GM23248 (cell line): ENCODE data around the gene SNAPC4. TPM values are rescaled to one million over a fixed set of nuclear protein-coding genes. Genes with fewer than 3 reads are reported as not detected.

Source experiments
- DNase-seq: peaks from one replicate; pipeline ENCODE4 v3.0.0-alpha.2; 2015
- H2AFZ ChIP-seq: fragments of 200-600 bp; sonication (generic); 2 replicates; pipeline ENCODE4 v1.6.1; 2016; ENCODE audit warnings: antibody characterized with exemption
- H3F3A ChIP-seq: fragments of 200-600 bp; sonication (generic); 2 replicates; pipeline ENCODE4 v1.6.1; 2016; ENCODE audit warnings: mild to moderate bottlenecking, antibody characterized with exemption, mixed run types; ENCODE audit not compliant: insufficient read depth
- H3K27ac ChIP-seq: fragments of 200-600 bp; sonication (generic); 2 replicates; pipeline ENCODE4 v1.5.1; 2016; ENCODE audit warnings: mild to moderate bottlenecking
- H3K27me3 ChIP-seq: fragments of 200-600 bp; sonication (generic); replicated peaks from 2 replicates; pipeline ENCODE4 v1.6.1; 2016; ENCODE audit warnings: mild to moderate bottlenecking; ENCODE audit not compliant: insufficient read depth
- H3K36me3 ChIP-seq: fragments of 200-600 bp; sonication (generic); 2 replicates; pipeline ENCODE4 v1.6.1; 2016; ENCODE audit warnings: low read depth, mild to moderate bottlenecking
- H3K4me1 ChIP-seq: fragments of 200-600 bp; sonication (generic); 2 replicates; pipeline ENCODE4 v1.6.1; 2016; ENCODE audit warnings: mild to moderate bottlenecking; ENCODE audit not compliant: insufficient read depth
- H3K4me2 ChIP-seq: fragments of 200-600 bp; sonication (generic); one replicate; pipeline ENCODE4 v1.6.1; 2016; ENCODE audit warnings: mild to moderate bottlenecking; ENCODE audit not compliant: unreplicated experiment
- H3K4me3 ChIP-seq: fragments of 200-600 bp; sonication (generic); 2 replicates; pipeline ENCODE4 v1.5.1; 2016; ENCODE audit warnings: mild to moderate bottlenecking
- H3K79me2 ChIP-seq: fragments of 200-600 bp; sonication (generic); 2 replicates; pipeline ENCODE4 v1.6.1; 2016; ENCODE audit warnings: mild to moderate bottlenecking; ENCODE audit not compliant: insufficient read depth
- H3K9ac ChIP-seq: fragments of 200-600 bp; sonication (generic); 2 replicates; pipeline ENCODE4 v1.6.1; 2016; ENCODE audit warnings: mild to moderate bottlenecking
- H3K9me2 ChIP-seq: fragments of 200-600 bp; sonication (generic); 2 replicates; pipeline ENCODE4 v1.6.1; 2016; ENCODE audit warnings: mixed run types, mild to moderate bottlenecking, moderate library complexity; ENCODE audit not compliant: insufficient read depth
- H3K9me3 ChIP-seq: fragments of 200-600 bp; sonication (generic); one replicate; pipeline ENCODE4 v1.6.1; 2017; ENCODE audit warnings: low read depth
- H4K20me1 ChIP-seq: fragments of 200-600 bp; sonication (generic); 2 replicates; pipeline ENCODE4 v1.6.0; 2016; ENCODE audit not compliant: insufficient read depth
- EZH2 ChIP-seq: fragments of 200-600 bp; sonication (generic); IDR thresholded peaks from 2 replicates; pipeline ENCODE4 v1.6.1; 2018; ENCODE audit warnings: antibody characterized with exemption, mild to moderate bottlenecking; ENCODE audit not compliant: insufficient read depth, poor library complexity, severe bottlenecking
- EZH2phosphoT487 ChIP-seq: fragments of 200-600 bp; sonication (generic); IDR thresholded peaks from 2 replicates; pipeline ENCODE4 v1.6.1; 2018; ENCODE audit warnings: antibody characterized with exemption, moderate library complexity, mild to moderate bottlenecking, low read depth; ENCODE audit not compliant: insufficient read depth
- WGBS, 2 experiments: methylation state at CpG; one replicate each; pipeline ENCODE4 v1.1.6; 2015 to 2017; ENCODE audit warnings: low lambda C conversion rate in 2 of 2, low coverage in 1 of 2; ENCODE audit errors: missing lambda C conversion rate in 2 of 2; 5-methylcytosine and 5-hydroxymethylcytosine counted together
- in situ Hi-C: fragments of 300-500 bp; cut with MboI; formaldehyde crosslinking; loops from 2 replicates; pipeline ENCODE4 v1.15.0; 2020
- polyA plus RNA-seq: library from polyadenylated mRNA; unstranded; fragments of >200 nt; fragmentation: Nextera tagmentation; extraction: Ambion mirVana; gene quantifications from 2 replicates; pipeline ENCODE4 v1.2.1, GENCODE V29; 2016
- total RNA-seq: library from RNA; depleted of rRNA; stranded (reverse); fragments of >200 nt; shearing (Covaris generic); gene quantifications from 2 replicates; pipeline ENCODE4 v1.2.3, GENCODE V29; 2014

SNAPC4 gene
- total and polyA plus RNA-seq, 2 experiments from 2014 or later = 4.4 to 5.2 TPM

DNA sequence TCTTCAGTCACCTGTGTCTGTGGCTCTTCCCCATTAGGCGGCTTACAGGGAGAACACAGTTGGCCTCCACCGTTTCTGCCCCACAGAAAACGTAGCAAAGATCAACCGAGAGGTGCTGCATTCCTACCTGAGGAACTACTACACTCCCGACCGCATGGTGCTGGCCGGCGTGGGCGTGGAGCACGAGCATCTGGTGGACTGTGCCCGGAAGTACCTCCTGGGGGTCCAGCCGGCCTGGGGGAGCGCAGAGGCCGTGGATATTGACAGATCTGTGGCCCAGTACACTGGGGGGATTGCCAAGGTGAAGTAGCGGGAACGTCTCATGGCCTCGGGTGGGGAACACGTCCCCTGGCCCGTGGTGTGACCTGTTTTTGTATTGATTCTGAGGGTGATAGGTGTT, 16.9 kb upstream of the SNAPC4 start:
- Histone ChIP-seq H3K27me3 (no peaks in the 10 kb centered on the region), H3K9ac (no peak overlapping the region), H4K20me1 (0 out of 2 replicates have a peak, but pooled peaks cover 2% of the 10 kb centered on the region), H3K4me3 (no peak overlapping the region), H2AFZ (no peak overlapping the region), H3K27ac (no peak overlapping the region), H3K36me3 (peaks cover 50% of the 10 kb centered on the region), H3K4me2 (no peak overlapping the region), H3K79me2 (peaks cover 49% of the 10 kb centered on the region), H3F3A (no peaks in the 10 kb centered on the region), H3K9me2 (no peaks in the 10 kb centered on the region), H3K9me3 (no peaks in the 10 kb centered on the region), H3K4me1 (peaks cover 7% of the 10 kb centered on the region)
- in situ Hi-C loops = no loop called here
- TF ChIP-seq EZH2phosphoT487 = no peak
- no peak for TF ChIP-seq EZH2
- no peak for DNase-seq
- WGBS, 2 experiments = 87 to 88% methylated on average over 15 to 19 of the region's 19 CpGs

- no peaks in the 10 kb centered on the region for H3K27me3 ChIP-seq
- no peaks in the 10 kb centered on the region for H3F3A ChIP-seq
- H3K27ac ChIP-seq = no peak overlapping the region
- H3K4me2 ChIP-seq = no peak overlapping the region
- WGBS, 2 experiments = 91 to 95% methylated on average over 8 of the region's 8 CpGs
- H3K9me3 ChIP-seq = no peaks in the 10 kb centered on the region
- no peak for TF ChIP-seq EZH2
- TF ChIP-seq EZH2phosphoT487 = no peak
- peak; percentile 19 for DNase-seq
- H3K79me2 ChIP-seq = peaks cover 54% of the 10 kb centered on the region
- no peak overlapping the region for H2AFZ ChIP-seq
- peaks cover 12% of the 10 kb centered on the region for H3K4me1 ChIP-seq
- H3K36me3 ChIP-seq = peaks cover 50% of the 10 kb centered on the region
- H3K9me2 ChIP-seq = no peaks in the 10 kb centered on the region
- H3K4me3 ChIP-seq = no peak overlapping the region
- 0 out of 2 replicates have a peak, but pooled peaks cover 3% of the 10 kb centered on the region for H4K20me1 ChIP-seq
- no peak overlapping the region for H3K9ac ChIP-seq
- in situ Hi-C loops = no loop called here
These were observed 16.5 kb upstream of the SNAPC4 start for GRCh38 chr9:136416427-136416826.

DNA sequence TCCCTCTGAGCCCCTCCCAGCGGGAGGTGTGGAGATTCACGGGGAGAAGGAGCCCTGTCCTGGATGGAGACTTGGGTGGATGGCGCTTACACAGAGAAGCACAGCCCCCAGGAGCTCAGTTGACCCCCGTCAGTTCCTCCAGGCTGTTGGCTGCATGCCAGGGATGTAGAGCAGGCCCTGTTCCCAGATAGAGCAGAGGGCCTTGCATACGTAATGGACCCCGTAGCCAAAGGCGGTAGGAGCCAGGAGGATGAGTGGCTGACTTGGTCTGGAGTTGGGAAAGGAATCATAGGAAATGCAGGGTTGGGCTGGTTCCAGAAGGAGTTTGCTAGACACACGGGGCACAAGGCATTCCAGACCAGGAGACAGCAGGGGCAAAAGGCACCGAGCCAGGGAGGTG, 13.0 kb upstream of the SNAPC4 start:
- in situ Hi-C loops = no loop called here
- Histone ChIP-seq H3K79me2 (peaks cover 82% of the 10 kb centered on the region), H3K4me2 (no peak overlapping the region), H3K9me3 (no peaks in the 10 kb centered on the region), H3K9me2 (no peaks in the 10 kb centered on the region), H3K27me3 (no peaks in the 10 kb centered on the region), H3F3A (no peaks in the 10 kb centered on the region), H3K4me3 (no peak overlapping the region; the same call in 1 of the 2 replicates), H3K4me1 (peaks cover 19% of the 10 kb centered on the region), H3K27ac (no peak overlapping the region), H3K9ac (peak overlapping the region; percentile 100; the same call in 1 of the 2 replicates), H4K20me1 (0 out of 2 replicates have a peak, but pooled peaks cover 3% of the 10 kb centered on the region), H3K36me3 (peaks cover 36% of the 10 kb centered on the region; the same call in 1 of the 2 replicates), H2AFZ (no peak overlapping the region)
- DNase-seq = peak; percentile 33
- TF ChIP-seq EZH2phosphoT487 (no peak), EZH2 (no peak)
- WGBS, 2 experiments = 52 to 59% methylated on average over 9 of the region's 9 CpGs

DNA sequence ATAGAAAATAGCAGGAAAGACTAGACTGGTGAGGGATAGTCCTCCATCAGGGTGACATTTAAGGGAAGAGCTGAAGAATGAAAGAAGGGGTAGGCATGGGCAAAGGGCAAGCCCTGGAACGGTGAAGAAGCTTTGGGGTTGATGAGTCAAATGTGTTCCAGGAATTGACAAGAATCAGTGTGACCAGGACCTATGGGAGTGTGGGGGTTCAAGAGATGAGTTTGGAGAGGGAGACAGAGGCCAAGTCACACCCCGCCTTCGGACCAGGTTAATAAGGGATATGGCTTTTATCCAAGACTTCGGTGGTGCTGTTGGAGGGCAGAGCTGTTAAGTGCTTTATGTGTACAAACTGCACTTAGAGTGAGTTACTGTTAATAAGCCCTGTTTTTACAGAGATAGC, 11.4 kb upstream of the SNAPC4 start:
- H3K4me2 ChIP-seq = peak overlapping the region; percentile 99
- H3K79me2 ChIP-seq = peaks cover 75% of the 10 kb centered on the region
- peak overlapping the region; percentile 94 for H3K4me3 ChIP-seq
- peak overlapping the region; percentile 62; the same call in 1 of the 2 replicates for H2AFZ ChIP-seq
- no peaks in the 10 kb centered on the region for H3K9me2 ChIP-seq
- in situ Hi-C loops = no loop called here
- H3K9me3 ChIP-seq = no peaks in the 10 kb centered on the region
- no peaks in the 10 kb centered on the region for H3K27me3 ChIP-seq
- H4K20me1 ChIP-seq = 0 out of 2 replicates have a peak, but pooled peaks cover 3% of the 10 kb centered on the region
- H3K27ac ChIP-seq = peak overlapping the region; percentile 89
- 5 to 20% methylated on average over 4 of the region's 4 CpGs for WGBS, 2 experiments
- TF ChIP-seq EZH2 = no peak
- TF ChIP-seq EZH2phosphoT487 = no peak
- H3K4me1 ChIP-seq = peaks cover 19% of the 10 kb centered on the region
- H3K36me3 ChIP-seq = peaks cover 33% of the 10 kb centered on the region; the same call in 1 of the 2 replicates
- no peaks in the 10 kb centered on the region for H3F3A ChIP-seq
- peak overlapping the region; percentile 100 for H3K9ac ChIP-seq
- peak; percentile 42 for DNase-seq
